ENCODE results near the gene DDX46.
"Not testable (repeated sequence)": the region's sequence is repeated elsewhere in the genome, so short reads cannot be mapped to it uniquely, and the experiment has no call there.

Gene DDX46

GRCh38 chr5:134784946-134785620 is 26.5 kb downstream of the DDX46 start:
- DNase-seq, result no peak

GRCh38 chr5:134787692-134788091 is 29.1 kb downstream of the DDX46 start:
- DNase-seq, result no peak

- DNase-seq, result no peak
These were observed 33.0 kb downstream of the DDX46 start for GRCh38 chr5:134791580-134791979.

GRCh38 chr5:134792286-134792685 is 33.7 kb downstream of the DDX46 start:
- no peak for DNase-seq

- no peak for DNase-seq
These were observed 34.5 kb downstream of the DDX46 start for GRCh38 chr5:134793111-134793510.

- no peak for DNase-seq
These were observed 35.5 kb downstream of the DDX46 start for GRCh38 chr5:134794082-134794481.

- DNase-seq, result no peak
These were observed 36.2 kb downstream of the DDX46 start for GRCh38 chr5:134794819-134795218.

GRCh38 chr5:134798468-134798867 is 39.9 kb downstream of the DDX46 start:
- DNase-seq, result no peak

- DNase-seq, result no peak
These were observed 45.2 kb downstream of the DDX46 start for GRCh38 chr5:134803821-134804220.

GRCh38 chr5:134813407-134813806 is 54.8 kb downstream of the DDX46 start:
- DNase-seq, result no peak

GRCh38 chr5:134813827-134814226 is 55.2 kb downstream of the DDX46 start:
- DNase-seq, result no peak

- no peak for DNase-seq
These were observed 58.4 kb downstream of the DDX46 start for GRCh38 chr5:134817006-134817405.

- DNase-seq, result no peak
These were observed 60.2 kb downstream of the DDX46 start for GRCh38 chr5:134818776-134819175.

GRCh38 chr5:134819407-134819963 is 60.9 kb downstream of the DDX46 start:
- no peak for DNase-seq

GRCh38 chr5:134821841-134822240 is 63.3 kb downstream of the DDX46 start:
- no peak for DNase-seq

- DNase-seq, result no peak
These were observed 66.1 kb downstream of the DDX46 start for GRCh38 chr5:134824681-134825080.

GRCh38 chr5:134825212-134825611 is 66.6 kb downstream of the DDX46 start:
- no peak for DNase-seq

- no peak for DNase-seq
These were observed 74.9 kb downstream of the DDX46 start for GRCh38 chr5:134833340-134834032.

GRCh38 chr5:134835623-134836022 is 77.0 kb downstream of the DDX46 start:
- no peak for DNase-seq

GRCh38 chr5:134837530-134838181 is 79.1 kb downstream of the DDX46 start:
- no peak for DNase-seq

GRCh38 chr5:134838361-134838760 is 79.8 kb downstream of the DDX46 start:
- DNase-seq, result not testable (repeated sequence)

- DNase-seq, result no peak
These were observed 82.2 kb downstream of the DDX46 start for GRCh38 chr5:134840811-134841210.

GRCh38 chr5:134844252-134844651 is 85.7 kb downstream of the DDX46 start:
- no peak for DNase-seq

- DNase-seq, result no peak
These were observed 86.8 kb downstream of the DDX46 start for GRCh38 chr5:134845335-134845851.
